HepG2 (cell line): Measurements from ENCODE around the gene CTNNA3.

Source experiments
- POLR2A ChIP-seq, 2 experiments: IDR thresholded peaks; 2 replicates each; pipeline ENCODE4 v1.6.1; 2011; ENCODE audit warnings: low read depth in 2 of 2, low read length in 2 of 2, mild to moderate bottlenecking in 1 of 2, moderate library complexity in 1 of 2; ENCODE audit not compliant: insufficient read depth in 1 of 2
- RFX5 ChIP-seq: IDR thresholded peaks from 2 replicates; pipeline ENCODE4 v1.6.1; 2011; ENCODE audit warnings: low read depth, low read length, improper control_type of control experiment

GRCh38 chr10:67666416-67667034, 29.5 kb downstream of the CTNNA3 start:
- no peak for TF ChIP-seq RFX5
- no peak for TF ChIP-seq POLR2A (IDR thresholded peaks at IDR 0.05; ENCODE audit: insufficient read depth in 1 of 2, low read depth in 2 of 2, low read length in 2 of 2)
